Peyer's patch (tissue), 4 donors: ENCODE results near the gene OR14K1. TPM values are rescaled to one million over a fixed set of nuclear protein-coding genes. Genes with fewer than 3 reads are reported as not detected.

Experiments used
- DNase-seq, 3 donors: peaks; one replicate each; pipeline ENCODE4 v3.0.0-alpha.2; 2017 to 2019
- H3K27ac ChIP-seq, 4 donors: fragments of 200-600 bp; sonication (generic); one replicate each; pipeline ENCODE4 v1.5.1; 2016 to 2019
- H3K27me3 ChIP-seq, 2 donors: fragments of 200-600 bp; sonication (generic); one replicate each; pipeline ENCODE4 v1.5.1; 2019
- H3K36me3 ChIP-seq, 3 donors: fragments of 200-600 bp; sonication (generic); one replicate each; pipeline ENCODE4 v1.5.1; 2016 to 2019
- H3K4me1 ChIP-seq, 4 donors: fragments of 200-600 bp; sonication (generic); one replicate each; pipeline ENCODE4 v1.5.1; 2016 to 2019
- H3K4me3 ChIP-seq, 4 donors: fragments of 200-600 bp; sonication (generic); 1 replicate in 3 of 4; 2 replicates in 1 of 4; pipeline ENCODE4 v1.5.1; 2016 to 2019; ENCODE audit warnings: mild to moderate bottlenecking in 1 of 4
- H3K9me3 ChIP-seq, 4 donors: fragments of 200-600 bp; sonication (generic); one replicate each; pipeline ENCODE4 v1.5.1; 2016 to 2019; ENCODE audit warnings: mild to moderate bottlenecking in 1 of 4
- CTCF ChIP-seq, 6 experiments: fragments of 450-650 bp in 4 of 6; fragments of 200-600 bp in 2 of 6; sonication (generic) in 1 of 6; IDR thresholded peaks; one replicate each; pipeline ENCODE4 v1.5.1; 2017 to 2019; ENCODE audit warnings: antibody characterized with exemption in 6 of 6, mild to moderate bottlenecking in 3 of 6, moderate library complexity in 1 of 6
- POLR2A ChIP-seq, 2 donors: fragments of 450-650 bp; IDR thresholded peaks; one replicate each; pipeline ENCODE4 v1.5.1; 2017; ENCODE audit warnings: antibody characterized with exemption in 2 of 2, mild to moderate bottlenecking in 2 of 2, moderate library complexity in 2 of 2
- total RNA-seq, 4 donors: library from RNA; depleted of rRNA; stranded (reverse); fragments of >200 nt; gene quantifications; one replicate each; pipeline ENCODE4 v1.1.0, GENCODE V29; 2016

OR14K1 gene
- total RNA-seq, 4 donors from 2014 or later: not detected

- Histone ChIP-seq H3K4me1 (no peaks in the 10 kb centered on the region), H3K27me3 (no peaks in the 10 kb centered on the region), H3K9me3 (no peaks in the 10 kb centered on the region), H3K27ac (no peak within 1 kb of the TSS), H3K4me3 (no peak within 1 kb of the TSS), H3K36me3 (no peaks in the 10 kb centered on the region)
- TF ChIP-seq POLR2A (IDR thresholded peaks at IDR 0.05) (no peak), CTCF (IDR thresholded peaks at IDR 0.05) (no peak)
- no peak for DNase-seq
Measured at GRCh38 chr1:247760456-247760855, 22.0 kb downstream of the OR14K1 start, which contains the start of gene OR1C1. OR1C1 (minus strand) TSS chr1:247760556; CDS start chr1:247758406, 2,150 bp downstream.

GRCh38 chr1:247769603-247770002, 31.2 kb downstream of the OR14K1 start:
- TF ChIP-seq CTCF (IDR thresholded peaks at IDR 0.05) (no peak), POLR2A (IDR thresholded peaks at IDR 0.05) (no peak)
- no peak overlapping the region for H3K4me3 ChIP-seq
- H3K36me3 ChIP-seq: no peaks in the 10 kb centered on the region
- no peaks in the 10 kb centered on the region for H3K4me1 ChIP-seq
- no peak for DNase-seq
- no peaks in the 10 kb centered on the region for H3K9me3 ChIP-seq
- no peaks in the 10 kb centered on the region for H3K27me3 ChIP-seq
- no peak overlapping the region for H3K27ac ChIP-seq

Other genes with a start within 250 kb of the OR14K1 start
- not detected for gene OR2C3, start 202.2 kb upstream of the OR14K1 start, total RNA-seq
- 1 to 10 TPM in 1 of 4 donors, under 1 TPM in 3; 0.18 to 1.7 (median 0.41) TPM for gene GCSAML, start 189.5 kb upstream of the OR14K1 start, total RNA-seq
- not detected for gene OR2G2, start 150.3 kb upstream of the OR14K1 start, total RNA-seq
- not detected for gene OR2G3, start 133.0 kb upstream of the OR14K1 start, total RNA-seq
- gene OR13G1, start 58.9 kb upstream of the OR14K1 start, total RNA-seq: not detected
- gene OR6F1, start 22.0 kb upstream of the OR14K1 start, total RNA-seq: not detected
- gene OR14A2, start 9.5 kb downstream of the OR14K1 start, total RNA-seq: not detected
- gene OR1C1, start 21.9 kb downstream of the OR14K1 start, total RNA-seq: not detected
- not detected for gene OR14A16, start 85.5 kb downstream of the OR14K1 start, total RNA-seq
- not detected for gene OR11L1, start 103.3 kb downstream of the OR14K1 start, total RNA-seq
- gene TRIM58, start 118.6 kb downstream of the OR14K1 start, total RNA-seq: 1 to 10 TPM in 1 of 4 donors, not detected in 3; 7.2 TPM
- 1 to 10 TPM in 1 of 4 donors, not detected in 3; 2.5 TPM for gene OR2W3, start 157.0 kb downstream of the OR14K1 start, total RNA-seq
- gene OR2T8, start 181.6 kb downstream of the OR14K1 start, total RNA-seq: not detected
- gene OR2AJ1, start 186.3 kb downstream of the OR14K1 start, total RNA-seq: not detected
- not detected for gene OR2L8, start 210.2 kb downstream of the OR14K1 start, total RNA-seq
- not detected for gene OR2AK2, start 226.6 kb downstream of the OR14K1 start, total RNA-seq